Urinary bladder (tissue), 4 donors: ENCODE results near the gene ABHD17B. TPM values are rescaled to one million over a fixed set of nuclear protein-coding genes. Genes with fewer than 3 reads are reported as not detected.

Source experiments
- DNase-seq: peaks from one replicate; pipeline ENCODE4 v3.0.0-alpha.2; 2015; ENCODE audit errors: extremely low spot score
- H3K27ac ChIP-seq: one replicate; pipeline ENCODE4 v1.5.1; 2013; ENCODE audit warnings: low read depth, mild to moderate bottlenecking, moderate library complexity
- H3K36me3 ChIP-seq: one replicate; pipeline ENCODE4 v1.6.1; 2013; ENCODE audit warnings: mild to moderate bottlenecking, moderate library complexity; ENCODE audit not compliant: insufficient read depth
- H3K4me1 ChIP-seq: one replicate; pipeline ENCODE4 v1.6.1; 2013; ENCODE audit warnings: mild to moderate bottlenecking, moderate library complexity; ENCODE audit not compliant: insufficient read depth
- H3K4me3 ChIP-seq: one replicate; pipeline ENCODE4 v1.5.1; 2013; ENCODE audit warnings: low read depth, low read length
- WGBS: extraction: QIAGEN DNeasy Blood & Tissue Kit; methylation state at CpG from one replicate; pipeline ENCODE4 v1.1.7; 2013; 5-methylcytosine and 5-hydroxymethylcytosine counted together
- polyA plus RNA-seq: library from polyadenylated mRNA; stranded (reverse); fragments of 200-250 nt; gene quantifications from one replicate; pipeline ENCODE4 v1.2.3, GENCODE V29; 2013
- total RNA-seq: library from RNA; depleted of rRNA; stranded (reverse); fragments of >200 nt; gene quantifications from one replicate; pipeline ENCODE4 v1.2.3, GENCODE V29; 2014
- donor health status: healthy with polysubstance abuse.
- donor health status: healthy.

ABHD17B gene
- total and polyA plus RNA-seq, 2 donors: 11.7 to 46.6 TPM

DNA sequence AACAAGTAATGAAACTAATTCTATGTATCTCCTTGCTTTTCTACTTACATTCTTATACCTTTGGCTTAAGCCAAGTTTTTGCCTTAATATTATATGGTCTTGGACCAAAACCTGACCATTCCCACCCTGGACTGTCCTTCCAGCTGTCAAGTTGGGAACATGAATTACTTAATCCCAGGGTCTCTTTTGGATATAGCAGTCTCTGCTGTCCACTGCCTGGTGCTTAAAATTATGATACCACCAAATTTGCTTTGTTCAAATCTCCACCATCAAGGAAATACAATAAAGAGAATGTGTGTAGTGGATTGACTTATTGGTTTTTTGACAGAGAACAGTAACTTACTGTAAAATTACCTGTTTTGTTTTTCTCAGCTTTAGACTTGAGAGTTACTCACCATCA is 66.2 kb downstream of the ABHD17B start:
- Histone ChIP-seq H3K4me3 (no peak overlapping the region), H3K36me3 (no peaks in the 10 kb centered on the region), H3K4me1 (no peaks in the 10 kb centered on the region), H3K27ac (no peak overlapping the region)
- no peak for DNase-seq

DNA sequence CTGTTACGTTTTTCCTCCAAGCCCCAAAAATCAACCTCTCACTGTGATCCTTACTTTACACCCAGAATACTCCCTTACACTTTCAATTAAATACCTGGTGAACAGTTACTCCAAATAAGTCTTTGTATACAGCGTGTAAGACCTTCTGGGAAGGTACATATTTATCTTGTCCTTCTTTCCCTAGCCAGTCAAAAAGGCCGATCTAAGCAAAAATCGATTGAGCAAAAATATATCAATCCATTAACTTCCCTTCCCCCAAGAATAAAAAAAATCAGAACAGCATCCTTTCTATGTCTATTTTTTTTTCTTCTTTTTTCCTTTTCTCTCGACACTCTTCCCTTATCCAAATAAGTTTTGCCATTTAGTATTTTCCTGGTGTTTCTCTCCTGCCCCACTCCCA is 71.3 kb downstream of the ABHD17B start:
- WGBS: 92% methylated on average over 5 of the region's 5 CpGs
- Histone ChIP-seq H3K4me3 (no peak overlapping the region), H3K36me3 (no peaks in the 10 kb centered on the region), H3K4me1 (no peaks in the 10 kb centered on the region), H3K27ac (no peak overlapping the region)
- no peak for DNase-seq

DNA sequence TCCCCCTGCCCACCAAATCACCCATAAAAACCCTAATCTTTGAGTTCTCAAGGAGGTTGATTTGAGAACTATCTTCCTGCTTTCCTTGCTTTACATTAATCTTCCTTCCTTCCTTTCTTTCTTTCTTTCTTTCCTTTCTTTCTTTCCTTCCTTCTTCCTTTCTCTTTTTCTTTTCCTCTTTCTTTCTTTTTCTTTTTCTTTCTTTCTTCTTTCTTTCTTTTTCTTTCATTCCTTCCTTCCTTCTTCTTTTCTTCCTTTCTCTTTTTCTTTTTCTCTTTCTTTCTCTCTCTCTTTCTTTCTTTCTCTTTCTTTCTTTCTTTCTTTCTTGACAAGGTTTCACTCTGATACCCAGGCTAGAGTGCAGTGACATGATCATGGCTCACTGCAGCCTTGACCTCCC is 75.4 kb downstream of the ABHD17B start:
- no peak for DNase-seq
- Histone ChIP-seq H3K36me3 (no peaks in the 10 kb centered on the region), H3K4me3 (no peak overlapping the region), H3K27ac (no peak overlapping the region), H3K4me1 (no peaks in the 10 kb centered on the region)

DNA sequence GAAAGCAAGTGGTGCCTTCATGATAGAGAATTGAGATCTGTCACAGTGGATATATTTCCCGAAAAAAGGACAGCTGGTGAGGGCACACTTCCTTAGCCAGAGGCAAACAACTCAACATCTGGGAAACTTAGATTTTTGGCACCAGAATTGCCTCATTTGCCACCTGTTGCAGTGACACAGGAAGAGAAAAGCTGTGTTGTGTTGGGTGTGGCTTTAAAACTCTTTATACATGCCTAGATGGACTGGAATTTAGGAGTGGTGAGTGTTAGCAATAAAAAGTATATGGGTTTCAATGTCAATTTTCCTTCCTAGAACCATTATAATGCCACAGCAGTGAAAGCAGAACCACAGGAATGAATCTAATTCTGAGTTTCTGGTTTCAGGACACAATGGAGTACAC is 80.1 kb downstream of the ABHD17B start:
- no peaks in the 10 kb centered on the region for H3K4me1 ChIP-seq
- 79% methylated on average over 1 of the region's 1 CpG for WGBS
- no peak overlapping the region for H3K4me3 ChIP-seq
- H3K27ac ChIP-seq: no peak overlapping the region
- H3K36me3 ChIP-seq: no peaks in the 10 kb centered on the region
- no peak for DNase-seq

DNA sequence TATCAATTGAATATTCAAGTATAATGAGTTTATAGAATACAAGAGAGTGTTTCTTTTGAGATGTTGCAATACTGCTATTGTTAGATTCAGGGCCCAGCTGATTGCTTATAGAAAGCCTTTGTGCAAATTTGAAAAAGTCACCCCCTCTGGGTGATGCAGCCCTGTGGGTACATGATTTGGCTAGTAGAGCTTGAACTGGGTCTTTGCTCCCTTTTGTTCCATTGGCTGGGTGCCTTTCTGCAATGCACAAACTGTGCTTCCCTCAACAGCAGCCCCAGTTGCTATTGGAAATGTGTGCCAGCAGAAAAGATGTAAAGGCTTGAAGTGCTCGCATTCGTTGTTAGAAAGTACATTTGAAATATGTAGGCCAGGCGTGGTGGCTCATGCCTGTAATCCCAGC is 80.8 kb downstream of the ABHD17B start:
- Histone ChIP-seq H3K4me3 (no peak overlapping the region), H3K36me3 (no peaks in the 10 kb centered on the region), H3K27ac (no peak overlapping the region), H3K4me1 (no peaks in the 10 kb centered on the region)
- 61% methylated on average over 3 of the region's 3 CpGs for WGBS
- no peak for DNase-seq

DNA sequence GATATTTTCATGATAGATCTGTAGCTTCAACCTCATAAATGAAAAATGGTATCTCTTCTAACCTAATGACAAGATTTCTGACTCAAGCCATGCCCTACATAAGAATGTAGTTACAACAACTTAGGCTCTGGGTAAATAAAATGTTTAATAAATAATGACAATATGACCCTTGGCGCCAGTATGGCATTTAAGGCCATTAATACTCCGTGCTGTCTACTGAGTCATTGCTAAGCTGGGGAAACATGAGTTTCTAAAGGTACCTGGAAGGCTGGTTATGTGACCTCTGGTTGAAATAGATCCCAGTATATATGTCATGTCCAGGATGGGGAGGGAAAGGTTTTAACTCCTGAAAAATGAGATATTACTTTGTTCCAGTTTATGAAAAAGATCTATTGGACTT is 84.7 kb downstream of the ABHD17B start:
- Histone ChIP-seq H3K36me3 (no peaks in the 10 kb centered on the region), H3K27ac (no peak overlapping the region), H3K4me1 (no peaks in the 10 kb centered on the region), H3K4me3 (no peak overlapping the region)
- WGBS: 40% methylated on average over 2 of the region's 2 CpGs
- no peak for DNase-seq

DNA sequence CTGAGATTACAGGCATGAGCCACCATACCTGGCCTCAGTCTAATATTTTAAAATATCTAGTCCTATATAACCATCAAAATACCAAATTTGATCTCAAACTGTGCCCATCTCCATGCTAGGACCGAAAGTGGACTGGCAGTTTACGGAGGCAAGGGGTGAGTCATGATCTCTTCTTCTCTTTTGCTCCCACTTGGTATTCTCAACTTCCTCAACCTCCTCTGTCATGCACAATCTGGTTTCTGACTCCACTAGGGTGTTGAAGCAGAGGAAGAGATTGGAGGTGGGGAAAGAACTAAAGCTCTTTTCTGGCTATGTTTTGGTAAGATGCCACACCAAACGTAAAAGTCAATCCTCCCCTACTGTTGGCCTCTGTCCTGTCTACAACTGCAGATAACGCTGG is 86.7 kb downstream of the ABHD17B start:
- no peaks in the 10 kb centered on the region for H3K4me1 ChIP-seq
- no peak for DNase-seq
- H3K27ac ChIP-seq: no peak overlapping the region
- WGBS: 77% methylated on average over 4 of the region's 4 CpGs
- H3K36me3 ChIP-seq: no peaks in the 10 kb centered on the region
- H3K4me3 ChIP-seq: no peak overlapping the region

DNA sequence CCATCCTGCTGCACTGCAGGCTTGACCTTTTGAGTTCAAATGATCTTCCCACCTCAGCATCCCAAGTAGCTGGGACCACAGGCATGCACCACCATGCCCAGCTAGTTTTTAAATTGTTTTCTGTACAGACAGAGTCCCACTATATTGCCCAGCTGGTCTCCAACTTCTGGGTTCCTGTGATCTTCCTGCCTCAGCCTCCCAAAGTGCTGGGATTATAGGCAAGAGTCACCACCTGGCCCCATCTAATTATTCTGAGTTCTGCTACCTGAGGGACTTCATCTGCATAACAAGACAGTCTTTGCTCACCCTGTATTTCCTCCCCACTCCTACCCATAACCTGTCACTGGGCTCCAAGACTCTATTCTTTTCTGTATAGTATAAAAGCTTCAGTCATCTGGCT is 88.1 kb downstream of the ABHD17B start:
- Histone ChIP-seq H3K36me3 (no peaks in the 10 kb centered on the region), H3K4me3 (no peak overlapping the region), H3K4me1 (no peaks in the 10 kb centered on the region), H3K27ac (no peak overlapping the region)
- DNase-seq: no peak

DNA sequence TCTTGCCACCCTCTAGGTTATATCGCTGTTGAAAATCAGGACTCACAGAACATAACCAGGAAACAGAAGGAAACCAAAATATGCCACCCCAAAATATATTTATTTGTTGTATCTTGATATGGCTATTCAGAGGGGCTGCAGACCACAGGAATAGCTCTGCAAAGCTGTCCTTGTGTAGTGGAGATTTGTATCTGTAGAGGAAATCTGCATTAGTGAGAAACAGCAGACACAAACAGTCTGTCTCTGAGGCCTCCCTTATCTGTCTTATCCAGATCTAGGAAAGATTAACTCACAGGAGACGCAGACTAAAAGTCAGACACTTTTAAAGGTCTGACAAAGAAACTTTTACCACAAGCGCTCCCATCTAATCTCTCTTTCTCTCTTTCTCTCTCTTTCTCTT is 88.5 kb downstream of the ABHD17B start:
- 42% methylated on average over 3 of the region's 3 CpGs for WGBS
- DNase-seq: no peak
- H3K4me3 ChIP-seq: no peak overlapping the region
- no peaks in the 10 kb centered on the region for H3K4me1 ChIP-seq
- H3K36me3 ChIP-seq: no peaks in the 10 kb centered on the region
- no peak overlapping the region for H3K27ac ChIP-seq

DNA sequence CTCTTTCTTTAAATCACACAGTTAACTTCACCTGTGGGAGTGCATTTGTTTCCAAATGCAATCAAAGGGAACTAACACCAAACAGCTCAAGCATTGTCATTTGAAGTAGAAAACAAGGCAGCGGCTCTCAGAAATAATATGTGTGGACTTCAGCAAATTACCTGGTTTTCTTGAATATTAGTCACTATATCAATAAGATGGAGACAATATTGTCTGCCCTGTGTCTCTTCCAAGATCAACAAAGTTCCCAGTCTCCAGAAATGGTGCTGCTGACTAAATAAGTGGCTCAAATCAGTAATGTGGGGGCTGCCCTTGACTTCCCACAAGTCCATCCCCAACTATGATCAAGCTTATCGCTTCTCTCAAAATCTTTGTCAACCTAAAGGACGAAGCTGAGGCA is 89.6 kb downstream of the ABHD17B start:
- Histone ChIP-seq H3K36me3 (no peaks in the 10 kb centered on the region), H3K27ac (no peak overlapping the region), H3K4me1 (no peaks in the 10 kb centered on the region), H3K4me3 (no peak overlapping the region)
- 83% methylated on average over 3 of the region's 3 CpGs for WGBS
- no peak for DNase-seq

DNA sequence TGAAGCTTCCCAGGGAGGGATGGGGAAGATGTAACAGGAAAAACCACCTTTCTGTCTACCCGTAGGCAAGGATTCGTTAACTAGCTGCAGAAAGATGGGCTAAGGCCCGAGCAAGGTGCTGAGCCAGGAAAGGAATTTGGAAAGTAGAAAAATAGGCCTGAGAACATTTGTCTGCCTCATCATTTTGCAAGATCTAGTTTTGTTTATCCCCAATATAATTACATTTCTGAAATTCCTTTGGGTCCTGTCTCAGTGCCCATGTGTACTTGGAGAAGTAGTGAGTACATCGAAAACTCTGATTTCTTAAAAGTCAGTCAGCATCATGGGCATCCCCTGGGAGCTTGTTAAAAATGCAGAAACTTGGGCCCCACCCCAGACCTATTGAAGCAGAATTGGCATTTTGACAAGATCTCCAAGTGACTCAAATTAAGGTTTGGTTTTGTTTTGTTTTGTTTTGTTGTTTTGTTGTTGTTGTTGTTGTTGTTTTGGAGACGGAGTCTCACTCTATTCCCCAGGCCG is 90.5 kb downstream of the ABHD17B start:
- 71% methylated on average over 6 of the region's 6 CpGs for WGBS
- Histone ChIP-seq H3K27ac (no peak overlapping the region), H3K4me1 (no peaks in the 10 kb centered on the region), H3K4me3 (no peak overlapping the region), H3K36me3 (no peaks in the 10 kb centered on the region)
- DNase-seq: no peak

DNA sequence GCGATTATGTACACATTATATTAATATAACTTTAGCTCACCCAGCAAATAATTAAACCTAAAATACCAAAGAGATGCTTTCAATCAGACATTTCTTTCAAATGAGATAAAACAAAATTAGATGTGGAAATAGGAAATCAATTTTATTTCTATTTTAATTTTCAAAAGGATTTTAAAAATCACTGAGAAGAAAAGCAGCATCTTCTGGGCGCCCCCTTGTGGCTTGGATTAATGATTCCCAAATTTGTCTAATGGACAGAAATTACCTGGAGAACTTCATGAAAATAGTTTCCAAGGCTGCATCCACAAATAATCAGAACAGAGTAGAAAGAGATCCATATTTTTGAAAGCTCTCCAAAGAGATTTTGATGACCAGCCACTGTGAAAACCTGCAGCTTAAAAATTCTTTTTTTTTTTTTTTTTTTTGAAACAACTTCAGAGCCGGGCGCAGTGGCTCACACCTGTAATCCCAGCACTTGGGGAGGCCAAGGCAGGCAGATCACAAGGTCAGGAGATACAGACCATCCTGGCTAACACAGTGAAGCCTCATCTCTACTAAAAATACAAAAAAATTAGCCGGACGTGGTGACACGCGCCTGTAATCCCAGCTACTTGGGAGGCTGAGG is 91.8 kb downstream of the ABHD17B start:
- 83% methylated on average over 8 of the region's 8 CpGs for WGBS
- no peak overlapping the region for H3K4me3 ChIP-seq
- no peaks in the 10 kb centered on the region for H3K4me1 ChIP-seq
- H3K27ac ChIP-seq: no peak overlapping the region
- H3K36me3 ChIP-seq: no peaks in the 10 kb centered on the region
- DNase-seq: no peak

DNA sequence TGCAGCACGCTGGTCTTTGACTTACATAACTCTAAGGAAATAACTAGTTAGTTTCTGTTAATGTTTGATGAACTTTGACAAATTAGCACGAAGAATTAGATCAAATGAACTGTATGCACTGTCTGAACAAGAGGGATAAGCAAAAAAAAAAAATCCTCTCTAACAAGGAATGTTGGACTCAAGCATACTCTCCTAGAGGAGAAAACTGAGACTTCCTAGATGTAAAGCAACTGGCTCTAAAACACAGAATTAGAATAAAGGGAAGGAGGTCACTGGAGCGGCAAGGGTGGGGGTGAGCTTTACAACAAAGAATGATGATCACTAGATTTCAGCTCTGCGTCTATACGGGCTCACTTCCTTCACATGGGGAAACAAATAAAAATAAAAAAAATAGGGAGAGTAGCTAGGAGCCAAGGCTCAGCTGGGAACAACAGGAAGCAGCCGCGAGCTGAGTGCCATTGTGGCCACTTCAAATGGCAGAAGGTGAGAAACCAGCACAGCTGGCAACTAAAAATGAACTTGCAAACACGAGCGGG is 94.0 kb downstream of the ABHD17B start:
- no peaks in the 10 kb centered on the region for H3K4me1 ChIP-seq
- no peak for DNase-seq
- no peaks in the 10 kb centered on the region for H3K36me3 ChIP-seq
- 61% methylated on average over 9 of the region's 9 CpGs for WGBS
- H3K27ac ChIP-seq: no peak overlapping the region
- H3K4me3 ChIP-seq: no peak overlapping the region
